NCI-H1092 (cell line): ENCODE measurements around the gene AGXT.

Experiments used
- DNase-seq: peaks from one replicate; lab custom pipeline; 2025; lab: John Stamatoyannopoulos, UW

The AGXT gene

GRCh38 chr2:240868286-240869108 is at the start of gene AGXT:
Gene AGXT (plus strand): TSS chr2:240868824. CDS start chr2:240868866, 42 bp downstream.
- no peak for DNase-seq

DNA sequence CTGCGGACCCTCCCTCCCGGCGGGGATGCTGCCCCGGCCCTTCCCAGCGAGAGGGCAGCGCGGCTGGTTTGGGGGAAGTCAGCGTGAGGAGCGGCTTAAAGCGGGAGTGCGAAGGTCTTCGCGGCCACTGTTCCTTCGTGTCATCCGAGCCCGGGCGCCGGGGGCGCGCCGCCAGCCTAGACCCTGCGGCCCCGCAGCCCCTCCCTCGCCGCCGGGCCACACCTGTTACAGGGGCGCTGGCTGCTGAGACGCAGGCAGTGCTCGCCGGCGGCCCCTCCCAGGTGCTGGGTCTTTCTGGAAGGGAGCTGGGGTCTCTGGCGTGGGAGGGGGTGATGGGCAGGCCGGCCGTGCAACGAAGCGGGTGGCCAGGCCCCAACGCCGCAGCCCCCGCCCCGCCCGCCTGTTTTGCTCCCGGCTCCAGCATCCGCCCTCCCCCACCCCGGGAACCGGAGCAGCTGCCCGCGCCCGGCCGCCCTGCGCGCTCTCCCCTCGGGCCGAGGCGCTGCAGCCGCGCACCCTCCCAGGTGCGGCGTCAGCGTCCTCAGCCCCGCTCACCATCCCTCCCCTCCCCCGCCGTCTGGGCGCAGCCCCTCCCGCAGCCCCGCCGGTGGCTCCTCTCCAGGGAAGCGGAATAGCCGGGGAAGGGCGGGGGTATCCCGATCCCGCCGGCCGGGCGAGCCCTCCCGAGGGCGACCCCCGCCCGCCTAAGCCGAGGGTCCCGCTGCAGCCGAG is 49.3 kb upstream of the AGXT start:
- peak; percentile 29 for DNase-seq

GRCh38 chr2:240819858-240820606 is 48.6 kb upstream of the AGXT start, which contains the start of gene KIF1A:
Gene KIF1A (minus strand): TSS chr2:240820219. CDS start chr2:240797752, 22,467 bp downstream.
- DNase-seq = peak; percentile 81

- DNase-seq = peak; percentile 69
These were observed 47.8 kb upstream of the AGXT start for GRCh38 chr2:240820607-240821428.

DNA sequence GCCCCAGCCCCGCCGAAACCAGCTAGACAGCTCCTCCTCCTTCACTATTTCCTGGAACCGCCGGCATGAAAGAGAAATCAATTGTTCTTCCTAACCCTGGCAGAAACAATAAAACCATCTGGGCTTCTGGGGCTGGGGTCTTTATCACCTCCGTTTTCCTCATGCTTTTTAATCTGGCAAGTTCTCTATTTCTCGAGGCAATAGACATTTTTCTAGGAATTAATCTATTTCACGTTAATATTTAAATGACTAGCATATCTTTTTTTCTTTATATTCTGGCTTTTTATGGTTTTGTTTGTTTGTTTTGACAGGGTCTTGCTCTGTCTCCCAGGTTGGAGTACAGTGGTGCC is 47.2 kb upstream of the AGXT start:
- DNase-seq = no peak

DNA sequence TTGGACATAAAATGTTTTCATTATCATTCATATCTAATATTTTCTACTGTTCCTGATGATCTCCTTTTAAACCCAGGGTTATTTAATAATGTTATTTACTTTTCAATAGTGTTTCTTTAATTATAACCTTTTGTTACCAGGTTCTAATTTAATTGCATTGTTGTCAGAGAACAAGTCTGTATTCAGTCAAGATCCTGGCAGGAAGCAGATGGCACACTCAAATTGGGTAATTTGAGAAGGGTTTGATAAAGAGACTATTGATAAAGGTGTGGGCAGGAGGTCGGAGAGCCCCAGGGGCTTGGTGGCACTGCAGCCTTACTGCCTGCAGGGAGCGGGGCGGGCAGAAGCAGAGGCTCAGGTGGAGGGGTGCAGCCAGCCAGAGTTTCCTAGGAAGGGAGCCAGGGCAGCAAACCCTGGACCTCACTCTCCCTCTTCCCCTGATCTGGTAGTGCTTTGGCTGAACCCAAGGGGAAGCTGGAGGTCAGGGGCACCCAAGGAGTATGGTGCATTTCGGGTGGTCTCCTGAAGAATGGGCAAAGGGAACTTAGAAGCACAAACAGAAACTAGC is 46.3 kb upstream of the AGXT start:
- DNase-seq = peak; percentile 67

DNA sequence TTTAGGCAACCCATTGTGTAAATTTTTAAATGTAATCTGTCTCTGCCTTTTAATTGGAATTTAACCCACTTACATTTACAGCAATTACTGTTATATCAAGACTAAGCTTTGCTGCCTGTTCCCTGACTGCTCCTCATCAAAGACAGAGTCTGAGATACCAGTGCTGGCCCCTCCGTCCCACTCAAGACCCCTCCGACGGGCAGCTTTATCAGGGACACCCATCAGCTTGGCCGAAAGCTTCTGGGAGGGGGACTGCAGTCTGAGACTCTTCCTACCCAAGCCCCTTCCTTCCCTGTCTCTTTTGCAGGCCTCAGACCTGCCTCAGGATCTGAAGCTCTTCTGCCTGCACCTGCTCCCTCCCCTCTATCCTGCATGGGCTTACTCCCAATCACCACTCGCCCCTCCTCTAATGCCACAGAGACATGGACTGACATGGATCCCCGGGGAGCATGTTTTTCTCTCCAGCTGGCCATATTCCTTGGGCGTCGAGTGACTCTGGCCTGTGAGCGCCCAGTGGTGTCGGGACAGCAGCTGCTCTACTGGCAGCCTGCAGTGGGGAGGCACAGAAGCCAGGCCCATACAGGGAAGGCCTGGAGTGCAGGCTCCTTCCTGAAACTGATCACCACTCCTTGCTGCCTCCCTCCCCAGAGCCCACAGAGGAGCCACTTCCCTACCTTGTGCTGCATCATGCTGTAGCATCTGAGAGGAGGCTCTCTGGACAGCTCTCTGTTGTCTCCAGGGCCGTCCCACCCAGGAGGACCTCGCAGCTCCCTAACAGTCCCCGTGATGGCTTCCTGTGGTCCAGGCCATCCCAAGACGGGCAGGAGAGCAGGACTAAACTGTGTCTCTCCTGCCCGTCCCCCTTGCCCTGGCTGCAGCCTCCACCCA is 44.9 kb upstream of the AGXT start:
- DNase-seq = no peak

GRCh38 chr2:240825476-240825875 is 43.1 kb upstream of the AGXT start:
- no peak for DNase-seq

GRCh38 chr2:240831594-240832204 is 36.9 kb upstream of the AGXT start:
- no peak for DNase-seq

DNA sequence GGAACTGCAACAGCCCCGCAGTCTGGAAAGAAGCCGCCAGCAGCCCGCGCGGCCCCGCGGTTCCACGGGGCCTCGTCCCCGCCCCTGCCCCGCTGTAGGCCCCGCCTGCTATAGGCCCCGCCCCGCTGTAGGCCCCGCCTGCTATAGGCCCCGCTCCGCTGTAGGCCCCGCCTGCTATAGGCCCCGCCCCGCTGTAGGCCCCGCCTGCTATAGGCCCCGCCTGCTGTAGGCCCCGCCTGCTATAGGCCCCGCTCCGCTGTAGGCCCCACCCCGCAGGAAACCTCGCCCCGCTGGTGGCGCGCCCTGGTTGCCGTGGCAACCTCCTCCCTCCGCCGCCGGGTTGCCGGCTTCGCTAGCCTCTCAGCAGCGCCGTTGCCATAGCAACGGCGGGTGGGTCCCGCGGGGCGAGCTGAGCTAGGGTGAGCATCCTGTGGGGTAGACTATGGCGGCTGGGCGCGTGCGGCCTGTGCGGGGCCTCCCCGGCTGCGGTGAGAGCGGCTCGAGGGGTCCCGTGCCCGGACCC is 36.4 kb upstream of the AGXT start:
- peak; percentile 94 for DNase-seq

DNA sequence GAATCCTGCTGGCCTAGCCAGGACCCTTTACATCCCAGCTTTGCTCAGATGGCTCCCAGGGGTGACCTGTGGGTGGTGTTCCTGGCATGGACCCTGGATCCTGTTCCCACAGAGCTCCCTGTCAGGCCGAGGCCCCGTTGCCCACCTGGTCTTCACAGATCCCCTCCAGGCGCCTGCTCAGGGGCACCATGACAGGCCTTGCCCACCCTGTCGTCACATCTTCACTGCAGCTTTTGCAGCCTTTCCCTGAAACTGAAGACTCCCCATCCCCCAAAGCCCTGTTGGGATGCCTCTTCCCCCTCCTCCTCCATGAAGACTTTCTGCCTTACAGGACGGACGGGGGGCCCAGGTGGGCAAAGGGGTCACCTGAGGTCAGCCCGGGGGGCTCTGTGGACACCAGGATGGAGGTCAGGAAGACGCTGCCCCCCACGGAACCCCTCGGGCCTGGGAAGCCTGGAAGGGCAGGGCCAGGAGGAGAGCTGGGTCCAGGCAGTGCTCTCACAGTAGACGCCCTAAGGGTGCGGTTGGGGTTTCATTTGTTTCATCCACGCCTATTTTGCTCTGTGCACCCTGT is 35.6 kb upstream of the AGXT start:
- no peak for DNase-seq

GRCh38 chr2:240833724-240834285 is 34.8 kb upstream of the AGXT start:
- DNase-seq = no peak

GRCh38 chr2:240834377-240834975 is 34.1 kb upstream of the AGXT start:
- no peak for DNase-seq

DNA sequence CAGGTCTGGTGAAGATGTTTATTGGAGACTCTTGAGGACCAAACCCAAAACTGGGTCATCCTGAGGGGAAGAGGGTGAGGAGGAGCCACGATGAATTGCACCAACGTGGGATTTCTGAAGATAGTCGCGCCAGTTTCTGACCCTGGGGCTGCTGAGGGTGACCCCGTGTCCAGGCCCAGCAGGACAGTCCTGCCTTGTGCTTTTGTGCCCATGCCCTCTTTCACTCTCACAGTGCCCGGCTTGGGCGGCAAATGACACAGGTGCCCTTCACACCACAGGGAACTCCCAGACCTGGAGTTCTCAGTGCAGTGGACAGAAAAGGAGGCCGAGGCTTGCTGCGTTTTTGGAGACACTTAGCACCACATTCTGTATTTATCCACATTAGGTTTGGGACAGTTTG is 33.1 kb upstream of the AGXT start:
- DNase-seq = no peak

- DNase-seq = no peak
These were observed 31.7 kb upstream of the AGXT start for GRCh38 chr2:240836781-240837467.

- DNase-seq = no peak
These were observed 31.0 kb upstream of the AGXT start for GRCh38 chr2:240837621-240838020.

- DNase-seq = no peak
These were observed 29.2 kb upstream of the AGXT start for GRCh38 chr2:240839152-240840143.
